Measurements from ENCODE around the gene NIPAL3.

Gene NIPAL3

GRCh38 chr1:24388331-24388885, 27.2 kb upstream of the NIPAL3 start:
- TF ChIP-seq HDGF (IDR thresholded peaks at IDR 0.05; ENCODE audit: borderline replicate concordance) (no peak), ELF4 (IDR thresholded peaks at IDR 0.05) (no peak), FOXM1 (IDR thresholded peaks at IDR 0.05; ENCODE audit: borderline replicate concordance) (no peak), TARDBP (IDR thresholded peaks at IDR 0.05) (no peak), SUZ12 (IDR thresholded peaks at IDR 0.05) (no peak), LEF1 (IDR thresholded peaks at IDR 0.05; ENCODE audit: borderline replicate concordance) (no peak), CTBP1 (IDR thresholded peaks at IDR 0.05; ENCODE audit: borderline replicate concordance) (no peak), ZNF384 (IDR thresholded peaks at IDR 0.05) (no peak), L3MBTL2 (conservative IDR thresholded peaks at IDR 0.05) (no peak), FOXA1 (IDR thresholded peaks at IDR 0.05) (no peak), NFRKB (IDR thresholded peaks at IDR 0.05) (no peak), BHLHE40 (IDR thresholded peaks at IDR 0.05; ENCODE audit: borderline replicate concordance) (no peak), FOXK2 (IDR thresholded peaks at IDR 0.05) (no peak), ARNT (IDR thresholded peaks at IDR 0.05) (no peak), SP1 (IDR thresholded peaks at IDR 0.05) (no peak)
- TF ChIP-seq, protein P1, sequence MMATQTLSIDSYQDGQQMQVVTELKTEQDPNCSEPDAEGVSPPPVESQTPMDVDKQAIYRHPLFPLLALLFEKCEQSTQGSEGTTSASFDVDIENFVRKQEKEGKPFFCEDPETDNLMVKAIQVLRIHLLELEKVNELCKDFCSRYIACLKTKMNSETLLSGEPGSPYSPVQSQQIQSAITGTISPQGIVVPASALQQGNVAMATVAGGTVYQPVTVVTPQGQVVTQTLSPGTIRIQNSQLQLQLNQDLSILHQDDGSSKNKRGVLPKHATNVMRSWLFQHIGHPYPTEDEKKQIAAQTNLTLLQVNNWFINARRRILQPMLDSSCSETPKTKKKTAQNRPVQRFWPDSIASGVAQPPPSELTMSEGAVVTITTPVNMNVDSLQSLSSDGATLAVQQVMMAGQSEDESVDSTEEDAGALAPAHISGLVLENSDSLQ (IDR thresholded peaks at IDR 0.05): no peak
- DNase-seq (ENCODE audit: extremely low spot score): no peak
- CTCF ChIA-PET: no interaction called here
- POLR2A ChIA-PET: interaction anchor here (0.6 kb wide), 1 partner anchor 39 kb away, joined by 3 read pairs; no protein-coding TSS in a partner anchor

DNA sequence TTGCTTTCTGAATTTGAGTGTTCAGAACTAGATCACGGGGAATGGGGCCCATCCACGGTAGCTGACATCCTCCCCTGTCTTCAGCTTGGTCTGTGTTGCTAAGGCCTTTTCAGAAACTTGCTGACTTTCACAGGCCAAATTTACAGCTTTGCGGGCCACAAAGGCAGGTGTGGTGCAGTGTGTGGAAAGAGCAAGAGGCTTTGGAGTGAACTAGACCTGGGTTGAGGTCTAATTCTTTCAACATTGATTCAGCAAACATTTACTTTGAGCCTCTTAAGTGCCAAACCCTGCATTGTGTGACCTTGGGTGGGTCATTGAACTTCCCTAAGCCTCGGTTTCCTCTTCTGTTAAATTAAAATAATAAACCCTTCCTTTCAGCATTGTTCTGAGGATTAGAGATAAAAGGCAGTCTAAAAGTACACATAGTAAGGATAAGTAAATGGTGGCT, 26.3 kb upstream of the NIPAL3 start:
- TF ChIP-seq ZNF384 (IDR thresholded peaks at IDR 0.05): no peak
- TF ChIP-seq FOXA1 (IDR thresholded peaks at IDR 0.05): no peak
- TF ChIP-seq ELF4 (IDR thresholded peaks at IDR 0.05): no peak
- TF ChIP-seq FOXK2 (IDR thresholded peaks at IDR 0.05): no peak
- no peak for TF ChIP-seq NFRKB (IDR thresholded peaks at IDR 0.05)
- no peak for TF ChIP-seq ARNT (IDR thresholded peaks at IDR 0.05)
- no peak for TF ChIP-seq L3MBTL2 (conservative IDR thresholded peaks at IDR 0.05)
- TF ChIP-seq, protein P1 (IDR thresholded peaks at IDR 0.05): no peak
- TF ChIP-seq SUZ12 (IDR thresholded peaks at IDR 0.05): no peak
- ChIA-PET POLR2A (interaction anchor here (0.6 kb wide), 1 partner anchor 40 kb away, joined by 3 read pairs; no protein-coding TSS in a partner anchor), CTCF (no interaction called here)
- no peak for DNase-seq (ENCODE audit: extremely low spot score)

DNA sequence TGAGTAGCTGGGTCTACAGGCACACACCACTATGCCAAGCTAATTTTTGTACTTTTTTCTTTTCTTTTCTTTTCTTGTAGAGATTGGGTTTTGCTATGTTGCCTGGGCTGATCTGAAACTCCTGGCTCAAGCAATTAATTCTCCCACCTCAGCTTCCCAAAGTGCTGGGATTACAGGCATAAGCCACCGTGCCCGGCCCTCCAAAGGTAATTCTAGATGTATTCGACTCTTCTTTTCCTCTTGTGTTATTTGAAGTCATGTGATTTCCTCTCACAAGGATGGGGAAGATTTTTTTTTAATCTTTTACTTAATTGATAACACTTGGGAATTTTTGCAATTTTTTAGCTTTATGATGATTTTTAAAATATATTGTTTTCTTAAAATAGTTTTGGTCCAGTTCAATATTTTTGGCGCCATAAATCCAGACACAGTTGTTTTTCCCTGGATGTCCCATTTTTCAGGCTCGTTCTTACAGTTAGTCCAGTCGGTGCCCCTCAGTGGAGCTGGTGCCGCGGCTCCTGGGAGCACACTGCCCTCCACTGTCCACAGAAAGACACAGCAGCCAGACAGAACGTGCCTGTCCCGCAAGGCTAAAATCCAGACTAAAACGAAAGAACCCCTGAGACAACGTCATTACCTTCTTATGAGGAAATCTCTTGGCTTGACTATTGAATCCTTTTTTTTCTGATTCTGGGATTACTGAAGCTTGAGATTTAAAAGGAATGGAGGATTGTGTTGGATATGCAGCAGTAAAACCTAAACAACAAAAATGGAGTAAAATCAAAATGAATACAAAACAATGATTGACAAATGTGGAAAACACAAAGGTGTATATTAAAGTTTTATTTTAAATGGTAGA, 24.4 kb upstream of the NIPAL3 start:
- peak; percentile 80 for DNase-seq (ENCODE audit: extremely low spot score)
- no peak for TF ChIP-seq HDGF (IDR thresholded peaks at IDR 0.05; ENCODE audit: borderline replicate concordance)
- TF ChIP-seq NFRKB (IDR thresholded peaks at IDR 0.05): no peak
- TF ChIP-seq L3MBTL2 (conservative IDR thresholded peaks at IDR 0.05): no peak
- TF ChIP-seq FOXK2 (IDR thresholded peaks at IDR 0.05): no peak
- TF ChIP-seq ZNF384 (IDR thresholded peaks at IDR 0.05): no peak
- TF ChIP-seq SP1 (IDR thresholded peaks at IDR 0.05): no peak
- TF ChIP-seq LEF1 (IDR thresholded peaks at IDR 0.05; ENCODE audit: borderline replicate concordance): no peak
- TF ChIP-seq ELF4 (IDR thresholded peaks at IDR 0.05): no peak
- TF ChIP-seq, protein P1 (IDR thresholded peaks at IDR 0.05): no peak
- TF ChIP-seq FOXA1 (IDR thresholded peaks at IDR 0.05): no peak
- no peak for TF ChIP-seq SUZ12 (IDR thresholded peaks at IDR 0.05)
- TF ChIP-seq FOXM1 (IDR thresholded peaks at IDR 0.05; ENCODE audit: borderline replicate concordance): no peak
- no peak for TF ChIP-seq TARDBP (IDR thresholded peaks at IDR 0.05)
- TF ChIP-seq CTBP1 (IDR thresholded peaks at IDR 0.05; ENCODE audit: borderline replicate concordance): no peak
- no peak for TF ChIP-seq ARNT (IDR thresholded peaks at IDR 0.05)
- no peak for TF ChIP-seq BHLHE40 (IDR thresholded peaks at IDR 0.05; ENCODE audit: borderline replicate concordance)
- POLR2A ChIA-PET: interaction anchor here (0.6 to 2.4 kb wide), 3 partner anchors 22 to 193 kb away, joined by 3 to 10 read pairs (median 3); partner anchors contain the start of gene STPG1
- CTCF ChIA-PET: interaction anchor here (0.5 to 5.5 kb wide), 24 partner anchors 9 to 1468 kb away, joined by 3 to 169 read pairs (median 4); partner anchors contain the start of genes NIPAL3 and STPG1

GRCh38 chr1:24391882-24392603, 23.6 kb upstream of the NIPAL3 start:
- DNase-seq (ENCODE audit: extremely low spot score): peak; percentile 75
- no peak for TF ChIP-seq ELF4 (IDR thresholded peaks at IDR 0.05)
- no peak for TF ChIP-seq ARNT (IDR thresholded peaks at IDR 0.05)
- no peak for TF ChIP-seq CTBP1 (IDR thresholded peaks at IDR 0.05; ENCODE audit: borderline replicate concordance)
- no peak for TF ChIP-seq SUZ12 (IDR thresholded peaks at IDR 0.05)
- no peak for TF ChIP-seq ZNF384 (IDR thresholded peaks at IDR 0.05)
- TF ChIP-seq FOXA1 (IDR thresholded peaks at IDR 0.05): no peak
- no peak for TF ChIP-seq TARDBP (IDR thresholded peaks at IDR 0.05)
- TF ChIP-seq, protein P1 (IDR thresholded peaks at IDR 0.05): no peak
- TF ChIP-seq NFRKB (IDR thresholded peaks at IDR 0.05): no peak
- TF ChIP-seq BHLHE40 (IDR thresholded peaks at IDR 0.05; ENCODE audit: borderline replicate concordance): no peak
- TF ChIP-seq SP1 (IDR thresholded peaks at IDR 0.05): no peak
- TF ChIP-seq FOXM1 (IDR thresholded peaks at IDR 0.05; ENCODE audit: borderline replicate concordance): no peak
- TF ChIP-seq L3MBTL2 (conservative IDR thresholded peaks at IDR 0.05): no peak
- no peak for TF ChIP-seq HDGF (IDR thresholded peaks at IDR 0.05; ENCODE audit: borderline replicate concordance)
- no peak for TF ChIP-seq FOXK2 (IDR thresholded peaks at IDR 0.05)
- no peak for TF ChIP-seq LEF1 (IDR thresholded peaks at IDR 0.05; ENCODE audit: borderline replicate concordance)
- CTCF ChIA-PET: interaction anchor here (0.5 to 5.5 kb wide), 29 partner anchors 8 to 1469 kb away, joined by 3 to 169 read pairs (median 4); partner anchors contain the start of genes NIPAL3 and STPG1
- POLR2A ChIA-PET: interaction anchor here (0.5 to 2.4 kb wide), 5 partner anchors 21 to 194 kb away, joined by 3 to 10 read pairs (median 3); partner anchors contain the start of gene STPG1
